Activated CD8-positive, alpha-beta T cell treated with anti-CD3 and anti-CD28 coated beads for 36 hours (primary cell): ENCODE results near the gene HEPACAM. TPM values are rescaled to one million over a fixed set of nuclear protein-coding genes. Genes with fewer than 3 reads are reported as not detected.

Experiments
- ATAC-seq: fragments of 200-7000 bp; cut with Tn5 transposase; one replicate; pipeline ENCODE4 v1.10.0; 2021; ENCODE audit warnings: mild to moderate bottlenecking, moderate library complexity
- CTCF ChIA-PET: fragments of 350-600 bp; sonication (Branson Sonifier 250); formaldehyde crosslinking; loops from one replicate; lab custom pipeline; 2021; ENCODE audit warnings: antibody characterized with exemption; lab: Charles Lee
- POLR2A ChIA-PET: fragments of 350-600 bp; sonication (Branson Sonifier 250); formaldehyde crosslinking; loops from one replicate; lab custom pipeline; 2021; ENCODE audit warnings: antibody characterized with exemption; lab: Charles Lee
- DNase-seq: peaks from one replicate; pipeline ENCODE4 v3.0.0-alpha.2; 2020
- H3K27ac Mint-ChIP-seq: one replicate; pipeline ENCODE4 v1.8.0; 2021; ENCODE audit warnings: mild to moderate bottlenecking, mixed read lengths
- H3K27me3 Mint-ChIP-seq: one replicate; pipeline ENCODE4 v1.8.0; 2021; ENCODE audit warnings: mixed read lengths
- H3K36me3 Mint-ChIP-seq: one replicate; pipeline ENCODE4 v1.8.0; 2021; ENCODE audit warnings: low read depth, mixed read lengths
- H3K4me1 Mint-ChIP-seq: one replicate; pipeline ENCODE4 v1.8.0; 2021; ENCODE audit warnings: low read depth, mixed read lengths
- H3K4me3 Mint-ChIP-seq: one replicate; pipeline ENCODE4 v1.8.0; 2021; ENCODE audit warnings: mild to moderate bottlenecking, moderate library complexity, mixed read lengths
- H3K9me3 Mint-ChIP-seq: one replicate; pipeline ENCODE4 v1.8.0; 2021; ENCODE audit warnings: mixed read lengths
- intact Hi-C: fragments of 100-400 bp; cut with micrococcal nuclease; formaldehyde crosslinking; loops from one replicate; pipeline ENCODE4 v1.10.0; 2022
- total RNA-seq, 2 experiments: library from RNA; stranded (reverse); gene quantifications; one replicate each; pipeline ENCODE4 v1.2.3, GENCODE V29; 2021
- TF ChIP-seq, protein P1 (sequence below): fragments of 200-600 bp; IDR thresholded peaks from one replicate; pipeline ENCODE4 v1.8.0; 2022; ENCODE audit warnings: antibody characterized with exemption, mild to moderate bottlenecking

Gene HEPACAM
- total RNA-seq, 2 experiments from 2014 or later: 0.11 TPM; not detected in 1

GRCh38 chr11:124886978-124887666 is 48.7 kb downstream of the HEPACAM start:
- CTCF ChIA-PET: interaction anchor here (1.1 kb wide), 1 partner anchor 11 kb away, joined by 5 read pairs; no protein-coding TSS in a partner anchor
- no peaks in the 10 kb centered on the region for H3K4me1 Mint-ChIP-seq
- ATAC-seq (no peak), DNase-seq (no peak)
- no peaks in the 10 kb centered on the region for H3K36me3 Mint-ChIP-seq
- H3K27me3 Mint-ChIP-seq: no peaks in the 10 kb centered on the region
- H3K4me3 Mint-ChIP-seq: no peak overlapping the region
- POLR2A ChIA-PET: interaction anchor here (1.0 kb wide), 1 partner anchor 9 kb away, joined by 3 read pairs; no protein-coding TSS in a partner anchor
- no peak overlapping the region for H3K27ac Mint-ChIP-seq
- intact Hi-C loops: no loop called here
- no peaks in the 10 kb centered on the region for H3K9me3 Mint-ChIP-seq
- TF ChIP-seq, protein P1, sequence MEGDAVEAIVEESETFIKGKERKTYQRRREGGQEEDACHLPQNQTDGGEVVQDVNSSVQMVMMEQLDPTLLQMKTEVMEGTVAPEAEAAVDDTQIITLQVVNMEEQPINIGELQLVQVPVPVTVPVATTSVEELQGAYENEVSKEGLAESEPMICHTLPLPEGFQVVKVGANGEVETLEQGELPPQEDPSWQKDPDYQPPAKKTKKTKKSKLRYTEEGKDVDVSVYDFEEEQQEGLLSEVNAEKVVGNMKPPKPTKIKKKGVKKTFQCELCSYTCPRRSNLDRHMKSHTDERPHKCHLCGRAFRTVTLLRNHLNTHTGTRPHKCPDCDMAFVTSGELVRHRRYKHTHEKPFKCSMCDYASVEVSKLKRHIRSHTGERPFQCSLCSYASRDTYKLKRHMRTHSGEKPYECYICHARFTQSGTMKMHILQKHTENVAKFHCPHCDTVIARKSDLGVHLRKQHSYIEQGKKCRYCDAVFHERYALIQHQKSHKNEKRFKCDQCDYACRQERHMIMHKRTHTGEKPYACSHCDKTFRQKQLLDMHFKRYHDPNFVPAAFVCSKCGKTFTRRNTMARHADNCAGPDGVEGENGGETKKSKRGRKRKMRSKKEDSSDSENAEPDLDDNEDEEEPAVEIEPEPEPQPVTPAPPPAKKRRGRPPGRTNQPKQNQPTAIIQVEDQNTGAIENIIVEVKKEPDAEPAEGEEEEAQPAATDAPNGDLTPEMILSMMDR: no peak

DNA sequence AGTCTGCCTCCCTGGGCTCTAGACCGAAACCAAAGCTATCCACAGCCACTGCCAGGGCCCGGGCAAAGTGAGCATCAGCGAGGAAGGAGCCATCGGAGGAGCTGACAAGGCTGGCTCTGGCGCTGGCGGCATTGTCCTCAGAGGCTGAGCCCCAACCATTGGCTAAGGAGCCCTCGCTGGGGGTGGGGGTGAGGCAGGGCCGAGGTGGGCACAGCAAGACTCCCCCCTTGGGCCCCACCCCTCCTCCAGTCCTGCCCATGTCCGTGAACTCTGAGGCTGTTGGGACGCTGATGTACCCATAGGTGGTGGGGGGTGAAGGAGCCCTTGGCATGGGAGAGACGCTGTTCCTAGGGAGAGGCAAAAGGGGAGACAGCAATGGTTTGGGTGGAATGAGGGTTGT is 49.4 kb downstream of the HEPACAM start:
- Mint-ChIP-seq H3K9me3 (no peaks in the 10 kb centered on the region), H3K4me3 (no peak overlapping the region), H3K27me3 (no peaks in the 10 kb centered on the region), H3K27ac (no peak overlapping the region), H3K36me3 (no peaks in the 10 kb centered on the region), H3K4me1 (no peaks in the 10 kb centered on the region)
- intact Hi-C loops: no loop called here
- POLR2A ChIA-PET: no interaction called here
- DNase-seq: no peak
- CTCF ChIA-PET: interaction anchor here (1.1 kb wide), 1 partner anchor 10 kb away, joined by 5 read pairs; no protein-coding TSS in a partner anchor
- no peak for ATAC-seq
- TF ChIP-seq, protein P1: no peak

- no peak overlapping the region for H3K27ac Mint-ChIP-seq
- TF ChIP-seq, protein P1: no peak
- no peaks in the 10 kb centered on the region for H3K27me3 Mint-ChIP-seq
- no peaks in the 10 kb centered on the region for H3K9me3 Mint-ChIP-seq
- ChIA-PET POLR2A (no interaction called here), CTCF (interaction anchor here (1.1 to 1.6 kb wide), 3 partner anchors 9 to 239 kb away, joined by 4 to 5 read pairs (median 5); no protein-coding TSS in a partner anchor)
- H3K4me3 Mint-ChIP-seq: no peak overlapping the region
- intact Hi-C loops: no loop called here
- no peaks in the 10 kb centered on the region for H3K4me1 Mint-ChIP-seq
- DNase-seq: no peak
- ATAC-seq: no peak
- no peaks in the 10 kb centered on the region for H3K36me3 Mint-ChIP-seq
Measured at GRCh38 chr11:124884869-124885479, 50.9 kb downstream of the HEPACAM start.

DNA sequence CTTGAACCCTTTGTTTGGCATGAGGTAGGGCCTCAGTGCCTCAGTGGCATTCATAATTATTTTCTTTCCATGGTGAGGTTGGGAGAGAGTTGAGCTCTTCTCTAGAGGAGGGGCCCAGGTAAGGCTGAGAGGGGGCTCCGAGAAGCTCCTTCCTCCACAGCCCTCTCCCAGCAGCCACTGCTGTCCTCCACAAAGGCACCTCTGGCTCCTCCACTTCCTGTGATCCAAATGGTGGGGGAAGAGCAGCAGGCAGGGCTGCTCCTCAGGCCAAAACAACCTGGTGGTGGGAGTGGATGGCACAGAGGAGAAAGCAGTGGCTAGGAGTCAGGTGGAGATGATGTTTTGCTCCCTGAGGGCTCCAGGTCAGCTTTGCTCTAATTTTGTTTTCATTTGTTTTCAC is 51.5 kb downstream of the HEPACAM start:
- no peaks in the 10 kb centered on the region for H3K9me3 Mint-ChIP-seq
- ChIA-PET CTCF (interaction anchor here (1.1 to 1.6 kb wide), 3 partner anchors 8 to 240 kb away, joined by 4 to 5 read pairs (median 5); no protein-coding TSS in a partner anchor), POLR2A (no interaction called here)
- DNase-seq (no peak), ATAC-seq (no peak)
- intact Hi-C loops: no loop called here
- H3K4me1 Mint-ChIP-seq: no peaks in the 10 kb centered on the region
- no peaks in the 10 kb centered on the region for H3K27me3 Mint-ChIP-seq
- TF ChIP-seq, protein P1: no peak
- no peak overlapping the region for H3K27ac Mint-ChIP-seq
- no peaks in the 10 kb centered on the region for H3K36me3 Mint-ChIP-seq
- no peak overlapping the region for H3K4me3 Mint-ChIP-seq
